GM12878 (cell line): ENCODE measurements around the gene SIK3. TPM values are rescaled to one million over a fixed set of nuclear protein-coding genes. Genes with fewer than 3 reads are reported as not detected.

Source experiments
- ATF2 ChIP-seq: IDR thresholded peaks from 2 replicates; pipeline ENCODE4 v1.6.1; 2012; ENCODE audit warnings: low read length, inconsistent platforms
- ETV6 ChIP-seq, 2 experiments: fragments of 450-650 bp in 1 of 2; IDR thresholded peaks in 1 of 2; conservative IDR thresholded peaks in 1 of 2; 2 replicates each; pipeline ENCODE4 v1.6.1; 2014; ENCODE audit warnings: antibody characterized with exemption in 1 of 2, borderline replicate concordance in 1 of 2, low read depth in 1 of 2, mild to moderate bottlenecking in 1 of 2, moderate library complexity in 1 of 2
- FOS ChIP-seq: IDR thresholded peaks from 3 replicates; pipeline ENCODE4 v1.6.1; 2011; ENCODE audit warnings: borderline replicate concordance; ENCODE audit not compliant: insufficient read length; ENCODE audit errors: extremely low read depth
- FOXM1 ChIP-seq: IDR thresholded peaks from 2 replicates; pipeline ENCODE4 v1.6.1; 2012; ENCODE audit warnings: low read depth, mild to moderate bottlenecking, inconsistent platforms, low read length, moderate library complexity
- GABPA ChIP-seq: IDR thresholded peaks from 2 replicates; pipeline ENCODE4 v1.6.1; 2014; ENCODE audit warnings: antibody characterized with exemption, low read depth, mild to moderate bottlenecking, inconsistent platforms
- HCFC1 ChIP-seq: fragments of 150-350 bp; IDR thresholded peaks from 2 replicates; pipeline ENCODE4 v1.6.1; 2014; ENCODE audit warnings: low read length
- LARP7 ChIP-seq: fragments of 450-650 bp; IDR thresholded peaks from 2 replicates; pipeline ENCODE4 v1.6.1; 2017; ENCODE audit warnings: mild to moderate bottlenecking
- MEF2A ChIP-seq: IDR thresholded peaks from 2 replicates; pipeline ENCODE4 v1.6.1; 2011; ENCODE audit warnings: low read depth, mild to moderate bottlenecking, low read length, moderate library complexity; ENCODE audit not compliant: insufficient read depth
- NFIC ChIP-seq: IDR thresholded peaks from 2 replicates; pipeline ENCODE4 v1.6.1; 2012; ENCODE audit warnings: low read depth, mild to moderate bottlenecking, inconsistent platforms, low read length, moderate library complexity
- PML ChIP-seq: IDR thresholded peaks from 2 replicates; pipeline ENCODE4 v1.6.1; 2012; ENCODE audit warnings: low read length, inconsistent platforms
- POLR2AphosphoS5 ChIP-seq: IDR thresholded peaks from 2 replicates; pipeline ENCODE4 v1.6.1; 2011; ENCODE audit warnings: mild to moderate bottlenecking, low read length, inconsistent platforms
- PRDM15 ChIP-seq: fragments of 450-650 bp; formaldehyde crosslinking; IDR thresholded peaks from 2 replicates; pipeline ENCODE4 v1.4.0; 2020; ENCODE audit warnings: mild to moderate bottlenecking, moderate library complexity
- RELA ChIP-seq: fragments of 450-650 bp; IDR thresholded peaks from 2 replicates; pipeline ENCODE4 v1.8.0; 2014; ENCODE audit warnings: borderline replicate concordance; ENCODE audit not compliant: partially characterized antibody
- RUNX3 ChIP-seq: IDR thresholded peaks from 2 replicates; pipeline ENCODE4 v1.6.1; 2012; ENCODE audit warnings: low read length, inconsistent platforms
- SIX5 ChIP-seq: IDR thresholded peaks from 2 replicates; pipeline ENCODE4 v1.6.1; 2011; ENCODE audit warnings: mild to moderate bottlenecking, low read depth, low read length, moderate library complexity; ENCODE audit not compliant: severe bottlenecking
- WRNIP1 ChIP-seq: IDR thresholded peaks from 2 replicates; pipeline ENCODE4 v1.6.1; 2011; ENCODE audit warnings: low read depth, low read length, improper control_type of control experiment, borderline replicate concordance
- ZBTB4 ChIP-seq: fragments of 450-650 bp; formaldehyde crosslinking; IDR thresholded peaks from 2 replicates; pipeline ENCODE4 v1.4.0; 2022; ENCODE audit warnings: mild to moderate bottlenecking, moderate library complexity
- ZZZ3 ChIP-seq: IDR thresholded peaks from 2 replicates; pipeline ENCODE4 v1.6.1; 2011; ENCODE audit warnings: low read depth; ENCODE audit not compliant: control insufficient read depth, insufficient read length
- polyA plus RNA-seq, 11 experiments: library from polyadenylated mRNA; depleted of rRNA in 4 of 11; unstranded in 6 of 11; stranded (reverse) in 5 of 11; fragments of >200 nt; fragmentation: Nextera tagmentation in 4 of 11; fragmentation: Illumina TruSeq in 1 of 11; extraction: Ambion mirVana in 4 of 11; extraction: Trizol in 1 of 11; gene quantifications; 1 replicate in 1 of 11; 2 replicates in 10 of 11; pipeline versions ENCODE4 v1.2.1 to v1.2.3, GENCODE V29; 2011 to 2016; ENCODE audit warnings: inconsistent platforms in 2 of 11, missing spikeins in 2 of 11, low read depth in 1 of 11
- total RNA-seq, 4 experiments: library from RNA; depleted of rRNA in 3 of 4; stranded (reverse); fragments of >200 nt in 3 of 4; fragmentation: Illumina TruSeq in 1 of 4; extraction: Trizol in 1 of 4; gene quantifications; 2 replicates each; pipeline versions ENCODE4 v1.2.1 to v1.2.3, GENCODE V29; 2013 to 2021

Gene SIK3
- total and polyA plus RNA-seq, 10 of the 15 experiments (the other 5 are each of a cell fraction or from before 2014, with no cell fraction given), result 2.5 to 31.9 (median 11.1) TPM

GRCh38 chr11:117089685-117090084 is 8.5 kb downstream of the SIK3 start (continued):
- TF ChIP-seq ATF2 (peak; percentile 67), LARP7 (no peak), HCFC1 (no peak), MEF2A (peak; percentile 84), NFIC (peak; percentile 70; the same call in 1 of the 2 replicates), PRDM15 (no peak), ETV6 (conservative IDR thresholded peaks at IDR 0.05 in 1 of 2, IDR thresholded peaks at IDR 0.05 in 1 of 2; ENCODE audit: borderline replicate concordance in 1 of 2, low read depth in 1 of 2) (peak in 1 of 2 experiments; percentile 90; a peak in 2 of 4 replicates), ZBTB4 (no peak), FOXM1 (peak; percentile 39; the same call in 1 of the 2 replicates), PML (no peak), RELA (no peak), ZZZ3 (no peak), FOS (no peak), SIX5 (no peak), RUNX3 (peak; percentile 84), POLR2AphosphoS5 (no peak), GABPA (no peak), WRNIP1 (no peak)
- TF ChIP-seq, all 136 proteins: peak for 11
